Epithelial cell of proximal tubule (primary cell): ENCODE measurements around the gene PRKN. TPM values are rescaled to one million over a fixed set of nuclear protein-coding genes. Genes with fewer than 3 reads are reported as not detected.

Experiments used
- DNase-seq: peaks from one replicate; pipeline ENCODE4 v3.0.0-alpha.2; 2011; ENCODE audit warnings: low read depth
- H3K4me3 ChIP-seq: 2 replicates; pipeline ENCODE4 v1.5.1; 2011; ENCODE audit warnings: low read depth, mild to moderate bottlenecking, low read length
- total RNA-seq: library from RNA; depleted of rRNA; stranded (reverse); fragments of >200 nt; gene quantifications from 2 replicates; pipeline ENCODE4 v1.2.3, GENCODE V29; 2015
- TF ChIP-seq, protein P1 (sequence below): conservative IDR thresholded peaks from 2 replicates; pipeline ENCODE4 v1.5.1; 2012; ENCODE audit warnings: low read depth, mild to moderate bottlenecking, low read length

PRKN gene
- total RNA-seq, 1 donor from 2014 or later = 0.58 TPM

- TF ChIP-seq, protein P1, sequence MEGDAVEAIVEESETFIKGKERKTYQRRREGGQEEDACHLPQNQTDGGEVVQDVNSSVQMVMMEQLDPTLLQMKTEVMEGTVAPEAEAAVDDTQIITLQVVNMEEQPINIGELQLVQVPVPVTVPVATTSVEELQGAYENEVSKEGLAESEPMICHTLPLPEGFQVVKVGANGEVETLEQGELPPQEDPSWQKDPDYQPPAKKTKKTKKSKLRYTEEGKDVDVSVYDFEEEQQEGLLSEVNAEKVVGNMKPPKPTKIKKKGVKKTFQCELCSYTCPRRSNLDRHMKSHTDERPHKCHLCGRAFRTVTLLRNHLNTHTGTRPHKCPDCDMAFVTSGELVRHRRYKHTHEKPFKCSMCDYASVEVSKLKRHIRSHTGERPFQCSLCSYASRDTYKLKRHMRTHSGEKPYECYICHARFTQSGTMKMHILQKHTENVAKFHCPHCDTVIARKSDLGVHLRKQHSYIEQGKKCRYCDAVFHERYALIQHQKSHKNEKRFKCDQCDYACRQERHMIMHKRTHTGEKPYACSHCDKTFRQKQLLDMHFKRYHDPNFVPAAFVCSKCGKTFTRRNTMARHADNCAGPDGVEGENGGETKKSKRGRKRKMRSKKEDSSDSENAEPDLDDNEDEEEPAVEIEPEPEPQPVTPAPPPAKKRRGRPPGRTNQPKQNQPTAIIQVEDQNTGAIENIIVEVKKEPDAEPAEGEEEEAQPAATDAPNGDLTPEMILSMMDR = no peak
- DNase-seq = no peak
- H3K4me3 ChIP-seq = no peak overlapping the region
Observed at GRCh38 chr6:162271922-162272321, 455.6 kb downstream of the PRKN start.

DNA sequence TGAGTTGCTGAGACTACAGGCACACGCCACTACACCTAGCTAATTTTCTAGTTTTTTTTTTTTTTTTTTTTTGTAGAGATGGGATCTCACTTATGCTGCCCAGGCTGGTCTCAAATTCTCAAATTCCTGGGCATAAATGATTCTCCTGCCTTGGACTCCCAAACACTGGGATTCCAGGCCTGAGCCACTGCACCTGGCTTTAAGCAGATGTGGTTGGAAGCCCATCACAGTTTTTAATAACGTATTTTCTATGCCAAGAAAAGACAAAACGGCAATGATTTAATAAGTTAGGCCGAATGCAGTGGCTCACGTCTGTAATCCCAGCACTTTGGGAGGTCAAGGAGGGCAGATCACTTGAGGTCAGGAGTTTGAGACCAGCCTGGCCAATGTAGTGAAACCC, 456.6 kb downstream of the PRKN start:
- H3K4me3 ChIP-seq = no peak overlapping the region
- TF ChIP-seq, protein P1 = no peak
- no peak for DNase-seq

DNA sequence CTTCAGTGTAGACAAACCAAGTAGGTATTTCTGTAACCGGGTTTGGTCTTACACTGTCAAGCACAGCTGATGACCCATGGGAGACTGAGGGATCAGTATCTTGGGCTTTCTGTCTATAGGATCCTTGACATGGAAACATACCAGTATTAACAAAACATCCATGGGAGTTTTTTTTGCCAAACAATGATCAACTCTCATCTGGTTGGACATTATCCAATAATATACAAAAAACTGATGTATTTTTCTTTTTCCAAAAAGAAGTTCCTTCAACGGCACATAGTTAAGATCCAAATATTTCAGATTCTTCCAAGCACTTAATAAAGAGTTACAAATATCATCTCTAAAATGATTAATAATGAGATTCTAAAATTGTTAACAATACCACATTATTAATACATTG, 459.9 kb downstream of the PRKN start:
- TF ChIP-seq, protein P1 = no peak
- no peak for DNase-seq
- H3K4me3 ChIP-seq = no peak overlapping the region

DNA sequence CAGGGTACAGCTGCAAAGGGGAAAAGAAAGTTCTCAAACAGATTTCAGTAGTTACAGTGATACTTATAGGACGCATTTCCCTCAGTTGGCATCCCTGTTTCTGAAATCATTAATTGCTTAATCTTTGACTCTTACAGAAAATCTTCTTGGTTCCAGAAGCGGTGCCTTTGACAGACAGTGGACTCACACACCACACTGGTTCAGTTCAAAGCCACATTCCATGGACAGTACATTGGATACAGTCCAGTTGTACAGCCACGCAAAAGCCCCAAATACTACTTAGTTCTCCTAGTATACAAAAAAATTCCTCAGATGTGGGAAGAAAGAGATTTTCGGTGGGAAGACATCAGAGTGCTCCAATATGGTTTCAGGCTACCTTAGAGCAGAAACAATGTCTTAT, 460.4 kb downstream of the PRKN start:
- DNase-seq = no peak
- TF ChIP-seq, protein P1 = no peak
- no peak overlapping the region for H3K4me3 ChIP-seq

DNA sequence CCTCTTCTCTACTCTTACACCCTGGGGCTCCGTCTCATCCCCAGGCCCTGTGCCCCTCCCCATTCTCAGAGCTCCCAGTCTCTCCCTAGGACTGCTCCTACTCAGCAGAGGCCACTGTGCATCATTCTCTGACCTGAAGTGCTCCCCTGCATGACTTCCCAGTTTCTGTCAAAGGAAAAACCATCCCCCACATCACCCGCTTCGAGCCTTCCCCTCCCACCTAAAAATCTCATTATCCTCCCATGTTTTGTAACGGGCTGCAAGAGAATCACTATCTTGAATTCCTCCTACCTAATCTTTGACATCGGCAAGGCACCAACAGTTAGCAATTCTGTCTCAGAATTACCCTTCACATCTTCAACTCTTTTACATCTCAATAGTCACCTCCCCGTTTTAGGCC, 463.0 kb downstream of the PRKN start:
- no peak overlapping the region for H3K4me3 ChIP-seq
- no peak for DNase-seq

GRCh38 chr6:162262466-162263196, 464.9 kb downstream of the PRKN start:
- TF ChIP-seq, protein P1 = no peak
- no peak overlapping the region for H3K4me3 ChIP-seq
- no peak for DNase-seq

More for the DNA sequence above, 463.0 kb downstream of the PRKN start:
- TF ChIP-seq, protein P1 = no peak

- no peak for DNase-seq
- H3K4me3 ChIP-seq = no peak overlapping the region
- TF ChIP-seq, protein P1 = no peak
Observed at GRCh38 chr6:162261598-162261997, 466.0 kb downstream of the PRKN start.
